H1 (cell line): ENCODE results near the gene NSDHL. TPM values are rescaled to one million over a fixed set of nuclear protein-coding genes. Genes with fewer than 3 reads are reported as not detected.

ENCODE experiments used
- CTCF ChIA-PET: fragments of 300-600 bp; sonication (Branson Sonifier 250); formaldehyde crosslinking; loops from one replicate; lab custom pipeline; 2021; ENCODE audit not compliant: partially characterized antibody; lab: Charles Lee
- POLR2A ChIA-PET: fragments of 300-600 bp; sonication (Branson Sonifier 250); formaldehyde crosslinking; loops from one replicate; lab custom pipeline; 2021; ENCODE audit warnings: inconsistent platforms; ENCODE audit not compliant: partially characterized antibody; lab: Charles Lee
- DNase-seq, 2 experiments: peaks; one replicate each; pipeline versions ENCODE4 v3.0.0 to v3.0.0-alpha.2; 2010 to 2022; ENCODE audit warnings: low spot score in 2 of 2, low read depth in 1 of 2, mixed read lengths in 1 of 2
- FAIRE-seq: peaks from 2 replicates; lab custom pipeline; 2011; peaks lifted over from hg19 to GRCh38; lab: Jason Lieb, UNC
- H2AFZ ChIP-seq: 2 replicates; pipeline ENCODE4 v1.8.1; 2012; ENCODE audit warnings: low read length, inconsistent platforms
- H2AK5ac ChIP-seq: 2 replicates; pipeline ENCODE4 v1.6.1; 2013; ENCODE audit warnings: low read depth, low read length
- H2BK120ac ChIP-seq: replicated peaks from 2 replicates; pipeline ENCODE3; 2013; ENCODE audit warnings: low read depth, low read length, inconsistent platforms
- H2BK12ac ChIP-seq: 2 replicates; pipeline ENCODE4 v1.6.1; 2013; ENCODE audit warnings: low read depth, low read length
- H2BK15ac ChIP-seq: 2 replicates; pipeline ENCODE4 v1.6.1; 2013; ENCODE audit warnings: low read length
- H2BK20ac ChIP-seq: 2 replicates; pipeline ENCODE4 v1.6.1; 2013; ENCODE audit warnings: low read length
- H2BK5ac ChIP-seq: 2 replicates; pipeline ENCODE4 v1.6.1; 2013; ENCODE audit warnings: low read depth, low read length
- H3K14ac ChIP-seq: 2 replicates; pipeline ENCODE4 v1.6.1; 2013; ENCODE audit warnings: inconsistent platforms; ENCODE audit not compliant: insufficient read length
- H3K18ac ChIP-seq: 2 replicates; pipeline ENCODE4 v1.6.1; 2013; ENCODE audit warnings: low read length; ENCODE audit errors: extremely low read depth
- H3K23ac ChIP-seq: 2 replicates; pipeline ENCODE4 v1.6.1; 2013; ENCODE audit warnings: inconsistent platforms; ENCODE audit not compliant: insufficient read length
- H3K23me2 ChIP-seq: 2 replicates; pipeline ENCODE4 v1.6.1; 2013; ENCODE audit warnings: low read depth, low read length
- H3K27ac ChIP-seq: 2 replicates; pipeline ENCODE4 v1.6.1; 2011; ENCODE audit warnings: low read depth, low read length, inconsistent platforms
- H3K27me3 ChIP-seq, 4 experiments: replicated peaks in 1 of 4; 1 replicate in 1 of 4; 2 replicates in 3 of 4; pipeline versions ENCODE4 v1.6.1 to v1.8.1; 2011 to 2013; ENCODE audit warnings: low read length in 3 of 4, mild to moderate bottlenecking in 3 of 4, inconsistent platforms in 2 of 4, mixed read lengths in 2 of 4, moderate library complexity in 1 of 4; ENCODE audit not compliant: control insufficient read depth in 3 of 4, insufficient read depth in 3 of 4; ENCODE audit errors: extremely low read depth in 1 of 4
- H3K36me3 ChIP-seq, 4 experiments: 2 replicates each; pipeline versions ENCODE4 v1.6.1 to v1.8.1; 2011 to 2013; ENCODE audit warnings: mild to moderate bottlenecking in 4 of 4, low read length in 3 of 4, moderate library complexity in 2 of 4, control low read depth in 1 of 4, inconsistent platforms in 1 of 4; ENCODE audit not compliant: insufficient read depth in 4 of 4, control insufficient read depth in 2 of 4
- H3K4ac ChIP-seq: replicated peaks from 2 replicates; pipeline ENCODE3; 2013; ENCODE audit warnings: low read length, low read depth, mixed read lengths, inconsistent platforms; ENCODE audit not compliant: insufficient read length
- H3K4me1 ChIP-seq, 4 experiments: replicated peaks in 1 of 4; 1 replicate in 1 of 4; 2 replicates in 3 of 4; pipeline versions ENCODE4 v1.6.1 to v1.8.1; 2011 to 2013; ENCODE audit warnings: low read length in 3 of 4, inconsistent platforms in 2 of 4, mixed read lengths in 1 of 4; ENCODE audit not compliant: insufficient read depth in 4 of 4, control insufficient read depth in 3 of 4
- H3K4me2 ChIP-seq, 2 experiments: 2 replicates each; pipeline versions ENCODE4 v1.6.1 to v1.8.1; 2011 to 2013; ENCODE audit warnings: low read depth in 2 of 2, low read length in 2 of 2, control low read depth in 1 of 2, inconsistent platforms in 1 of 2, mild to moderate bottlenecking in 1 of 2; ENCODE audit not compliant: insufficient read depth in 1 of 2
- H3K4me3 ChIP-seq, 4 experiments: fragments of 200-600, 300-600 bp in 1 of 4; sonication (generic), shearing (Covaris generic), sonication (Bioruptor Twin) in 1 of 4; 2 replicates each; pipeline versions ENCODE4 v1.5.1 to v1.8.1; 2011 to 2016; ENCODE audit warnings: low read length in 4 of 4, low read depth in 3 of 4, control low read depth in 2 of 4, inconsistent platforms in 2 of 4, mild to moderate bottlenecking in 2 of 4, mixed read lengths in 1 of 4, moderate library complexity in 1 of 4; ENCODE audit not compliant: insufficient read depth in 2 of 4; ENCODE audit errors: extremely low read depth in 1 of 4
- H3K56ac ChIP-seq: replicated peaks from 2 replicates; pipeline ENCODE3; 2013; ENCODE audit warnings: low read depth, mild to moderate bottlenecking, mixed read lengths, low read length, inconsistent platforms; ENCODE audit not compliant: insufficient read length
- H3K79me1 ChIP-seq: 2 replicates; pipeline ENCODE4 v1.6.1; 2013; ENCODE audit warnings: low read depth, low read length, control low read depth
- H3K79me2 ChIP-seq, 2 experiments: 2 replicates each; pipeline versions ENCODE4 v1.6.1 to v1.8.1; 2012 to 2013; ENCODE audit warnings: low read length in 2 of 2, mild to moderate bottlenecking in 2 of 2, inconsistent platforms in 1 of 2; ENCODE audit not compliant: insufficient read depth in 2 of 2, control insufficient read depth in 1 of 2
- H3K9ac ChIP-seq, 4 experiments: replicated peaks in 1 of 4; 1 replicate in 1 of 4; 2 replicates in 3 of 4; pipeline versions ENCODE4 v1.6.1 to v1.8.1; 2011 to 2013; ENCODE audit warnings: low read depth in 3 of 4, low read length in 3 of 4, control low read depth in 2 of 4, mild to moderate bottlenecking in 2 of 4, moderate library complexity in 2 of 4, inconsistent platforms in 1 of 4; ENCODE audit errors: extremely low read depth in 1 of 4
- H3K9me3 ChIP-seq, 2 experiments: 2 replicates each; pipeline versions ENCODE4 v1.6.1 to v1.8.1; 2012 to 2013; ENCODE audit warnings: mild to moderate bottlenecking in 2 of 2, moderate library complexity in 2 of 2, control low read depth in 1 of 2, inconsistent platforms in 1 of 2, low read depth in 1 of 2, low read length in 1 of 2, mixed read lengths in 1 of 2; ENCODE audit not compliant: insufficient read depth in 2 of 2
- H4K20me1 ChIP-seq, 2 experiments: replicated peaks in 1 of 2; 2 replicates each; pipeline versions ENCODE3 to v1.8.1; 2011 to 2013; ENCODE audit warnings: inconsistent platforms in 2 of 2, low read length in 2 of 2, mild to moderate bottlenecking in 1 of 2; ENCODE audit not compliant: insufficient read depth in 2 of 2, control insufficient read depth in 1 of 2
- H4K5ac ChIP-seq: 2 replicates; pipeline ENCODE4 v1.6.1; 2013; ENCODE audit warnings: low read length, low read depth, mixed read lengths, inconsistent platforms; ENCODE audit not compliant: insufficient read length
- H4K8ac ChIP-seq: 2 replicates; pipeline ENCODE4 v1.8.0; 2013; ENCODE audit warnings: mild to moderate bottlenecking, moderate library complexity, low read length, inconsistent platforms; ENCODE audit not compliant: insufficient read depth; ENCODE audit errors: extremely low read depth
- H4K91ac ChIP-seq: replicated peaks from 2 replicates; pipeline ENCODE3; 2013; ENCODE audit warnings: low read length, mixed read lengths, inconsistent platforms; ENCODE audit not compliant: insufficient read length
- CBX8 ChIP-seq: fragments of 300-800, 300-1000 bp; sonication (generic); IDR thresholded peaks from 2 replicates; pipeline ENCODE4 v1.7.1; 2016; ENCODE audit warnings: low read depth, low read length, borderline replicate concordance
- NANOG ChIP-seq: IDR thresholded peaks from 2 replicates; pipeline ENCODE4 v1.6.1; 2011; ENCODE audit warnings: low read length, low read depth, mild to moderate bottlenecking, inconsistent platforms; ENCODE audit not compliant: insufficient read depth, poor library complexity, severe bottlenecking
- RFX5 ChIP-seq: IDR thresholded peaks from 2 replicates; pipeline ENCODE4 v1.6.1; 2011; ENCODE audit warnings: low read depth, low read length, improper control_type of control experiment, borderline replicate concordance
- TAF7 ChIP-seq: optimal IDR thresholded peaks from 2 replicates; pipeline ENCODE3; 2011; ENCODE audit warnings: low read depth, mild to moderate bottlenecking, inconsistent platforms, low read length, moderate library complexity, borderline replicate concordance
- WGBS, 2 experiments: shearing (Covaris generic) in 1 of 2; methylation state at CpG; one replicate each; pipeline versions ENCODE4 v1.1.6 to v1.1.7; 2013 to 2015; ENCODE audit warnings: low lambda C conversion rate in 2 of 2, mixed read lengths in 2 of 2, inconsistent platforms in 1 of 2, low coverage in 1 of 2, missing lambda C conversion rate in 1 of 2; ENCODE audit not compliant: insufficient replicate concordance in 2 of 2, insufficient coverage in 1 of 2, insufficient read length in 1 of 2; ENCODE audit errors: extremely low coverage in 1 of 2, missing lambda C conversion rate in 1 of 2; 5-methylcytosine and 5-hydroxymethylcytosine counted together
- polyA plus RNA-seq, 7 experiments: library from polyadenylated mRNA; depleted of rRNA in 3 of 7; stranded (reverse) in 5 of 7; unstranded in 2 of 7; fragments of >200 nt in 5 of 7; fragments of 200-250 nt in 2 of 7; gene quantifications; 1 replicate in 5 of 7; 2 replicates in 1 of 7; 4 replicates in 1 of 7; pipeline versions ENCODE4 v1.2.1 to v1.2.3, GENCODE V29; 2011 to 2013; ENCODE audit warnings: missing spikeins in 2 of 7, mixed read lengths in 2 of 7
- total RNA-seq: library from RNA; stranded (reverse); fragmentation: NEBNext Ultra II Directional; extraction: Animal tissue kit (Norgen Biotek cat#: 25700); gene quantifications from 2 replicates; pipeline ENCODE4 v1.2.1, GENCODE V29; 2021

NSDHL gene
- total and polyA plus RNA-seq, 2 of the 8 experiments (the other 6 are each of a cell fraction or from before 2014, with no cell fraction given), result 31.5 to 34.6 TPM

- Histone ChIP-seq H3K23ac (no peak overlapping the region), H4K91ac (no peak overlapping the region), H3K27me3 (no peaks in the 10 kb centered on the region), H2BK120ac (no peak overlapping the region), H3K4me2 (peak overlapping the region; percentile 80 to 95; a peak in 3 of 4 replicates), H2AFZ (no peak overlapping the region), H3K36me3 (peaks cover 2 to 8% (median 3%) of the 10 kb centered on the region in 4 experiments; a peak in 5 of 8 replicates), H4K5ac (no peak overlapping the region), H3K9me3 (no peaks in the 10 kb centered on the region), H3K27ac (no peak overlapping the region), H3K9ac (no peak overlapping the region), H2BK15ac (no peak overlapping the region), H3K4me1 (0 out of 7 replicates have a peak, but pooled peaks cover 0 to 3% (median 0%) of the 10 kb centered on the region in 4 experiments), H2BK5ac (no peak overlapping the region), H3K79me1 (no peaks in the 10 kb centered on the region; the same call in none of the 2 replicates), H3K23me2 (peaks cover 4% of the 10 kb centered on the region; the same call in 1 of the 2 replicates), H4K8ac (no peak overlapping the region), H3K56ac (no peak overlapping the region), H3K18ac (no peak overlapping the region), H2AK5ac (no peak overlapping the region), H3K14ac (no peak overlapping the region), H4K20me1 (no peaks in the 10 kb centered on the region), H3K4ac (no peak overlapping the region), H2BK20ac (no peak overlapping the region), H2BK12ac (no peak overlapping the region), H3K4me3 (no peak overlapping the region), H3K79me2 (peaks cover 4 to 31% of the 10 kb centered on the region in 2 experiments; a peak in 3 of 4 replicates)
- DNase-seq (no peak), FAIRE-seq (no peak)
- POLR2A ChIA-PET, result no interaction called here
- TF ChIP-seq NANOG (no peak), RFX5 (no peak), TAF7 (no peak), CBX8 (no peak)
- 88% methylated on average over 3 of the region's 5 CpGs; no CpG with 5 or more reads in 1 of the 2 experiments for WGBS, 2 experiments
- CTCF ChIA-PET, result interaction anchor here (0.9 to 1.8 kb wide), 3 partner anchors 9 to 73 kb away, joined by 3 to 4 read pairs (median 3); no protein-coding TSS in a partner anchor
Observed at GRCh38 chrX:152832520-152832919, 1.7 kb downstream of the NSDHL start.
